Progenitor cell of endocrine pancreas (in vitro differentiated cells): ENCODE measurements around the gene RSPO1. TPM values are rescaled to one million over a fixed set of nuclear protein-coding genes. Genes with fewer than 3 reads are reported as not detected.

Source experiments
- DNase-seq: peaks from one replicate; pipeline ENCODE4 v3.0.0; 2021; ENCODE audit warnings: low spot score; ENCODE audit not compliant: unreplicated experiment
- H3K27ac Mint-ChIP-seq: 2 replicates; pipeline ENCODE4 v1.8.0; 2021; ENCODE audit warnings: mild to moderate bottlenecking, moderate library complexity, mixed read lengths
- H3K27me3 Mint-ChIP-seq: 2 replicates; pipeline ENCODE4 v1.8.0; 2021; ENCODE audit warnings: mixed read lengths
- H3K36me3 Mint-ChIP-seq: 2 replicates; pipeline ENCODE4 v1.8.0; 2022; ENCODE audit warnings: mixed read lengths; ENCODE audit not compliant: insufficient read depth
- H3K4me1 Mint-ChIP-seq: 2 replicates; pipeline ENCODE4 v1.8.0; 2021; ENCODE audit warnings: low read depth, mixed read lengths
- H3K4me3 Mint-ChIP-seq: 2 replicates; pipeline ENCODE4 v1.8.0; 2021; ENCODE audit warnings: low read depth, mild to moderate bottlenecking, moderate library complexity, mixed read lengths
- H3K9me3 Mint-ChIP-seq: 2 replicates; pipeline ENCODE4 v1.8.0; 2021; ENCODE audit warnings: low read depth, mixed read lengths
- total RNA-seq: library from RNA; stranded (reverse); gene quantifications from 2 replicates; pipeline ENCODE4 v1.2.1, GENCODE V29; 2021
- TF ChIP-seq, protein P1 (sequence below): fragments of 200-600 bp; sonication (generic); IDR thresholded peaks from one replicate; pipeline ENCODE4 v1.5.0; 2021; ENCODE audit warnings: antibody characterized with exemption, mild to moderate bottlenecking; ENCODE audit not compliant: unreplicated experiment

Gene RSPO1
- total RNA-seq, 1 donor from 2014 or later, result not detected

DNA sequence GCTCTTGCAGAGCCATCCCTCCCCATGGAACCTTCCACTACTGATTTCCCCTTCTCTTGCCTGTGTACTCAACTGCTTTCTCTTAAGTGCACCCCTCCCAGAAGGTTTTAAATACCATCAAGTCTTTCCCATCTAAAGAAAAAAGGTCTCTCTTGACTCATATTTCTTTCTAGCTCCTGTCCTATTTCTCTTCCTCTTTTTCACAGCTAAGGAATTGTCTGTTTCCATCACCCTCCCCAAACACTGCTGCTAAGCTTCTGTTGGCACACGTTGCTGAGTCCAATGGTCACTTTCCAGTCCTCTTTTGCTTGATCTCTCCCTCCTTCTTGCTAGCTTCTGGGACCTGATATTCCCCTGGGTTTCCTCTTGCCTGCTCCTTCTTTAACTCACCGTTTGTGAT, 25.7 kb downstream of the RSPO1 start:
- no peaks in the 10 kb centered on the region for H3K36me3 Mint-ChIP-seq
- H3K27me3 Mint-ChIP-seq, result peaks cover 40% of the 10 kb centered on the region
- no peaks in the 10 kb centered on the region for H3K4me1 Mint-ChIP-seq
- no peak overlapping the region for H3K4me3 Mint-ChIP-seq
- H3K27ac Mint-ChIP-seq, result no peak overlapping the region
- TF ChIP-seq, protein P1, sequence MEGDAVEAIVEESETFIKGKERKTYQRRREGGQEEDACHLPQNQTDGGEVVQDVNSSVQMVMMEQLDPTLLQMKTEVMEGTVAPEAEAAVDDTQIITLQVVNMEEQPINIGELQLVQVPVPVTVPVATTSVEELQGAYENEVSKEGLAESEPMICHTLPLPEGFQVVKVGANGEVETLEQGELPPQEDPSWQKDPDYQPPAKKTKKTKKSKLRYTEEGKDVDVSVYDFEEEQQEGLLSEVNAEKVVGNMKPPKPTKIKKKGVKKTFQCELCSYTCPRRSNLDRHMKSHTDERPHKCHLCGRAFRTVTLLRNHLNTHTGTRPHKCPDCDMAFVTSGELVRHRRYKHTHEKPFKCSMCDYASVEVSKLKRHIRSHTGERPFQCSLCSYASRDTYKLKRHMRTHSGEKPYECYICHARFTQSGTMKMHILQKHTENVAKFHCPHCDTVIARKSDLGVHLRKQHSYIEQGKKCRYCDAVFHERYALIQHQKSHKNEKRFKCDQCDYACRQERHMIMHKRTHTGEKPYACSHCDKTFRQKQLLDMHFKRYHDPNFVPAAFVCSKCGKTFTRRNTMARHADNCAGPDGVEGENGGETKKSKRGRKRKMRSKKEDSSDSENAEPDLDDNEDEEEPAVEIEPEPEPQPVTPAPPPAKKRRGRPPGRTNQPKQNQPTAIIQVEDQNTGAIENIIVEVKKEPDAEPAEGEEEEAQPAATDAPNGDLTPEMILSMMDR, result no peak
- no peak for DNase-seq
- no peaks in the 10 kb centered on the region for H3K9me3 Mint-ChIP-seq

DNA sequence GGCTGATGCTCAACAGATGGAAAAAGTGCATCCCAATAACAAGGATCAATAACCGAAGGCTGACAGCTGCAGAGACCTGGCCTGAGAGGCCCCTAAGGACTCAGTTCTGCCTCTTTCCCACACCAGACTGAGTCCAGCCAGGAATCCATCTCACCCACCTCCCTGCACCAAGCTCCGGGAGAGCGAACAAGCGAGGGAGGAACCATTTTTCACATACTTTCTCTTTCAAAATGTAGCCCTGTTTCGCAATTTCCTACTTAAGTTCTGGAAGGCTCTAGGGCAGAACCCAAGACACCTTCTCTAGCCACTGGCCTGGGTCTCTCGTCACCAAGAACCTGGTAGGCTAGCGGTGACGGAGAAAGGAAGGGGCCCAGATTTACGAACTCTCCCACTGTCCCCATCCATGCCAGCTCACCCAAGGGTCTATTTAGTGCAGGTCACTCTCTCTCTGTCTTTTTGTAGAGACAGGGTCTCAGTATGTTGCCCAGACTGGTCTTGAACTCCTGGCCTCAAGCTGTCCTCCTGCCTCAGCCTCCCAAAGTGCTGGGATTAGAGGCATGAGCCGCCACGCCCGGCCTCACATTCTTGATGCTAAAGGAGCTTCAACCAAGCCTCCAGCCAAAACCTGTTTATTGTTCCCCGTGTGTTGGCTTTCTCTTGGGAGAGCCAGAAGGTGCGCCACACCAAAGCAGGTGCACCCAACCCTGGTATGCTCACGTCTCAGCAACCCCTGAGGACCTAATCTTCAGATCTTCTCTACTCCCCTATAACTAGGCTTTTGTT, 28.0 kb downstream of the RSPO1 start:
- Mint-ChIP-seq H3K4me1 (no peaks in the 10 kb centered on the region), H3K27ac (no peak overlapping the region), H3K4me3 (no peak overlapping the region), H3K27me3 (peaks cover 30% of the 10 kb centered on the region), H3K36me3 (no peaks in the 10 kb centered on the region), H3K9me3 (no peaks in the 10 kb centered on the region)
- no peak for DNase-seq
- TF ChIP-seq, protein P1, result no peak

DNA sequence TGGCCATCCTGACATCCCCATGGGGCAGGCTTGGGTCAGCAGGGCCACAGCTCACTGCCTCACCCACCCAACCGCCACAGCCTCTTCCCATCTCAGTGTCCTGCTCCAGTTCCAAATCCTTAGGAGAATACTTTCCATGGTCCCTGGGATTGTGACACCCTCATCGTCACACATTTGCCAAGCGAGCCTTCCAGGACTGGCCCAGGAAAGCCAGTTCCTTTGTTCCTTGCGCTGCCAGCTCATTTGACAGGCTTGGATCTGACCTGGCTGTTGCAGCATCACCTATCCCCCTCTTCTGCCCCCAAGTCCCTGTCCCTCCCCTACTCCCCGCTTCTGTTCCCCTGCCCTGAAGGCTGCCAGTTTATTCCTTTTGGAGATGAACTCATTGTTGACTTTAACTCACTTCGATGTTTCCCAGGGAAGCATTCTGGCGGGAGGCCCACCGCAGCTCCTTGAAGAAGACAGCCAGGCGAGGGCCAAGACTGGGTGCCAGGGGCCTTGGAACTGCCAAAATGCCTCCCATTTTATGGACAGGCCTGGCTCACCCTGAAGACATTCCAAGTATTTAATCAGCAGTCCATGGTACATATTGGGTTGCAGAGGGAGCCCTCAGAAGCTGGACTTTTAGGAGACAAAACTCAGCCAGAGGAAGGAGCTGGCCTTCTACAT, 28.8 kb downstream of the RSPO1 start:
- no peaks in the 10 kb centered on the region for H3K9me3 Mint-ChIP-seq
- no peak for DNase-seq
- H3K27ac Mint-ChIP-seq, result no peak overlapping the region
- no peaks in the 10 kb centered on the region for H3K4me1 Mint-ChIP-seq
- no peaks in the 10 kb centered on the region for H3K36me3 Mint-ChIP-seq
- no peak overlapping the region for H3K4me3 Mint-ChIP-seq
- TF ChIP-seq, protein P1, result no peak
- peaks cover 33% of the 10 kb centered on the region for H3K27me3 Mint-ChIP-seq

- Mint-ChIP-seq H3K4me1 (no peaks in the 10 kb centered on the region), H3K9me3 (no peaks in the 10 kb centered on the region), H3K36me3 (no peaks in the 10 kb centered on the region), H3K27me3 (peaks cover 36% of the 10 kb centered on the region), H3K27ac (no peak overlapping the region), H3K4me3 (no peak overlapping the region)
- no peak for DNase-seq
- TF ChIP-seq, protein P1, result no peak
Measured at GRCh38 chr1:37605061-37605650, 29.5 kb downstream of the RSPO1 start.

DNA sequence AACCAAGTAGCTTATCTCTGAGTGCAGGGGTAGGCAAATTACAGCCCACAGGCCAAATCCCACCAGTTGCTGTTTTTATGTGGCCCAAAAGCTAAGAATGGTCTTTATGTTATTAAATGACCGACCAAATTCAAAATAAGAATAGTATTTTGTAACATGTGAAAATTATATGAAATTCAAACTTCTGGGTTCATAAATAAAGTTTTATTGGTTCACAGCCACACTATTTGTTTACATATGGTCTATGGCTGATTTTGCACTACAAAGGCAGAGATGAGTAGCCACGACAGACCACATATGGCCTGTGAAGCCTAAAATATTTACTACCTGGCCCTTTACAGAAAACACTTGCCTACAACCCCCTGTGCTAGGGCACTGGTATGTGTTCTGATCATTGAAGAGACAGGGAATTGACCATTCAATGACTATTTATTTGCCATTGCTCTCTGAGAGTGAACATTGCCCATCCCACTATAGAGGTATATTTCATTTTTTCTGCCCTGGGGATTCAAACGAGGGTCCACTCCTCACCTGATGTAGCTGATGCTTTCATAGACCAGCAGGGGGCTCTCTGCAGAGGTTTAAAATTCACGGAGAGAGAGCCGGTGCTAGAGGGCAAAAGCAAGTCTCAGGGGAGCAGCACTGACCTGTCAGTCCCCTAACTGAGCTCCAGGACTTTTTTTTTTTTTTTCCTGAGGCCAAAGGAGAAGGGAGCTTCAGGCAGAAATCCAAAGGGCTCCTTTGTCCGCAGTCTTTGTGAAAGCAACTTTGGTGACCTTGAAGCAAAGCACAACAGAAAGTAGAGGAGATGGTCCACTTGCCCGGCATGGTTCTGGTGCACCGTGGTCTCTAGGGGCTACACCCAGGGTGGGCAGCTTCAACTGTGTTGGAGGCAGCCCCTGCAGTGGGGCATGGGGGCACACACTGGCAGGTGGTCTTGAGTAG, 31.7 kb downstream of the RSPO1 start:
- Mint-ChIP-seq H3K9me3 (no peaks in the 10 kb centered on the region), H3K36me3 (no peaks in the 10 kb centered on the region), H3K4me1 (no peaks in the 10 kb centered on the region), H3K4me3 (no peak overlapping the region), H3K27me3 (peaks cover 43% of the 10 kb centered on the region), H3K27ac (no peak overlapping the region)
- peak; percentile 29 for DNase-seq
- TF ChIP-seq, protein P1, result peak; percentile 79
